NCI-H2196 treated with DMSO at 0.1 percent for 48 hours (cell line): Measurements from ENCODE around the gene CTDP1.
"Not testable (repeated sequence)": the region's sequence is repeated elsewhere in the genome, so short reads cannot be mapped to it uniquely, and the experiment has no call there.

ENCODE experiments used
- DNase-seq: peaks from one replicate; lab custom pipeline; 2025; ENCODE audit not compliant: unreplicated experiment; lab: John Stamatoyannopoulos, UW

The CTDP1 gene

GRCh38 chr18:79697976-79698375 lies 18.4 kb downstream of the CTDP1 start:
- DNase-seq = no peak

GRCh38 chr18:79698668-79699335 lies 19.2 kb downstream of the CTDP1 start:
- DNase-seq = no peak

- no peak for DNase-seq
These were observed 20.1 kb downstream of the CTDP1 start for GRCh38 chr18:79699653-79700052.

DNA sequence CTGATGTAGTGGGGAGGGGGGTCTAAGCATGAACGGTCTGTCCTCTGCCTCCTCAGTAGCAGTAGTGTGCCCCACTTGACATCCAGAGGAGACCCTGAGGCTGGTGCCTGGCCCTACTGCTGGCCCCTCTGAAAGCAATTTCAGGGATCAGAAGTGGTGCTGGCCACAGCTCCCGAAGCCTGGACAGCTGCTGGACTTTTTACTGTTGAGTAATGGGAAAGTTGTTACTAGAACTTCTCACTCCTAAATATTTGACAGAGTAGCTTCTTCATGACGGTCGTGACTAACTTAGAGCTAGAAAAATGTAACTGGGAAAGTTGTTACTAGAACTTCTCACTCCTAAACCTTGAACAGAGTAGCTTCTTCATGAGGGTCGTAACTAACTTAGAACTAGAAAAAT lies 23.3 kb downstream of the CTDP1 start:
- DNase-seq = no peak

GRCh38 chr18:79704631-79705030 lies 25.0 kb downstream of the CTDP1 start:
- DNase-seq = no peak

GRCh38 chr18:79705272-79705671 lies 25.7 kb downstream of the CTDP1 start:
- no peak for DNase-seq

DNA sequence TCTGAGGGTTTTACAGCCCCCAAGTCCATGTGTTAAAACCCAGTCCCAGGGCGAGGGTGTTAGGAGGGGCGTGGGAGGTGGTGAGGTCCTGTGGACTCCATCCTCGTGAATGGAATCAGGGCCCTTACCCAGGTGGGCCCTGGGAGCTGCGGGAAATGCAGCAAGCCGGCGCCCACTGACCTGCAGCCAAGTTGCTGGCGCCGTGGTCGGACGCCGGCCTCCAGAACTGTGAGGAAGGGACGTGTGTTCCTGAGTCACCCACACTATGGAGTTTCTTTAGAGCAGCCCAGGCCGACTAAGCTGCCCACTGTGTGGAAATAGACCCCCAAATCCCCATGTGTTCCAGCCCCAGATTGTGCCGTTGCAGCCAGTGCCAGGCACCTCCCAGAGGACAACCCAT lies 26.4 kb downstream of the CTDP1 start:
- no peak for DNase-seq

GRCh38 chr18:79706658-79707057 lies 27.1 kb downstream of the CTDP1 start:
- no peak for DNase-seq

DNA sequence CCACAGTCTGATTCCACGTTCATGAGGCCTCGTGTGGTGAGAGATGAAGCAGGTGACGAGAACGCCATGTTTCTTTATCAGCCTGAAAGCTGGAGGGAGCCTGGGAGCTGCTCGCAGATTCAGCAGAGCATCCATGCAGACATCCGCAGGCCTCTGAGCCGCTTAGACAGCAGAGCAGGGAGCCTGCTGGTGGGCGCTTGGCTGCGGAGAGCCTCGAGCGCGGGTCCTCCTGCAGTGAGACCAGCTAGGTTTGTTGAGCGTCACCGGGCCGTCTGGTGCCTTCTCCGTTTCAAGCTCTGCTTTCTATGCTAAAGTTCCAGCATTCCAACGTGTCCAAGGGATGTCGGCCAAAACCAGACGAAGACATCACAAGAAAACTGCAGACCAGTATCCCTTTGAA lies 27.6 kb downstream of the CTDP1 start:
- no peak for DNase-seq

DNA sequence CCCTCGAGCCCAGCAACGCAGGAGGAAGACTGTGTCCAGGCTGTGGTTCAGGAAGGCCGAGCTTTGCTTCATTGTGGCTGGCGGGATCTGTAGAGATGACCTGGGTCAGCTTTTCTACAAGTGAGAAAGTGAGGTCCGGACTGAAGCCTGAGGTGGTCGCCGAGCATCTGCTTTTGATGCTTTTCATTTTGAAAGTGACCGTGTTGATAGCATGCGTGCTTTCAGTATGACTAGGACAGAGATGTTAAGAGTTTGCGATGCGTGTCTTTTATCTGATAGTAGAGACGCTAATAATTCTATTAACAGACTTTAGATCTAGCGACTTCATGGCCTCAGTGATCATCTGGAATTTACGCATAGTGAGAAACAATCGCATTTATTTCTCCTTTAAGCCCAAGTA lies 28.1 kb downstream of the CTDP1 start:
- no peak for DNase-seq

DNA sequence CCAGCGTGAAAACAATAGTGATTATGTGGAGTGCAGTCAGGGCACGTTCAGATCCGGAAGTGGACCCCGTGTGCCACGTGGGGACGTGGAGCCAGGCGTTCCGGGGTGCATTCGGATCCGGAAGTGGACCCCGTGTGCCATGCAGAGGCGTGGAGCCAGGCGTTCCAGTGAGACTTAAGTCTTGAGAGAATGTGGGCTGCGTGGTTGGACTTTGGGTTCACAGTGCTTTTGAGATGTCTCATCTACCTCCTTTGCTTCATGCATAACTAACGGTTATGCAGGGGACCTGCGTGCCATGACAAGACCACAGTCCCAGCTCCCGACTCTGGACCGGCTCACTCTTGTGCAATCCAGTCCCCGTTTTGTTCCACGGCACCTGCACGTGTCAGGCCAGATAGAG lies 28.8 kb downstream of the CTDP1 start:
- DNase-seq = no peak

GRCh38 chr18:79712206-79712857 lies 32.7 kb downstream of the CTDP1 start:
- DNase-seq = no peak

DNA sequence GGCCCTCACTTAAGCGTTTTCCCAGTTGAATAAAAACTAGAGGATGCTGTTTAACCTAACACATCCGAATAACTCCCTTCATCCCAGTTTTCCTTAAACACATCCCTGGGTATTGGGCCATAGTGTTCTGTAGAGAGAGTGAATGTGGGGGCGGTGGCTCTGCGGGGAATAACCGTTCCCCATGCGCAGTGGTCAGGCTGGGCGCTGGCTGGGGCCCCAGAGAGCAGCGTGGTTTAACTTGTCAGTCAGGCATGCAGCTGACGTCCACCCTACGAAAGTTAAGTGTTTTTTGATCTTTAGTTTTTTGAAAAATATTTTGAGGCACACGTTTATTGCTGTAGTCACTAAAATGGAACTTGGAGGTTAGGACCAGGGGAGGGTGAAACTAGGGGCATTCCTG lies 33.7 kb downstream of the CTDP1 start:
- no peak for DNase-seq

- no peak for DNase-seq
These were observed 35.1 kb downstream of the CTDP1 start for GRCh38 chr18:79714531-79715240.

- DNase-seq = no peak
These were observed 35.7 kb downstream of the CTDP1 start for GRCh38 chr18:79715280-79715679.

- no peak for DNase-seq
These were observed 37.5 kb downstream of the CTDP1 start for GRCh38 chr18:79717059-79717458.

GRCh38 chr18:79717555-79718074 lies 38.0 kb downstream of the CTDP1 start:
- DNase-seq = no peak

- no peak for DNase-seq
These were observed 38.5 kb downstream of the CTDP1 start for GRCh38 chr18:79718126-79718525.

GRCh38 chr18:79718878-79719477 lies 39.4 kb downstream of the CTDP1 start:
- no peak for DNase-seq

- not testable (repeated sequence) for DNase-seq
These were observed 40.1 kb downstream of the CTDP1 start for GRCh38 chr18:79719478-79720358.

GRCh38 chr18:79720359-79720733 lies 40.7 kb downstream of the CTDP1 start:
- DNase-seq = no peak
